K562 (cell line): Measurements from ENCODE around the gene CERS1. TPM values are rescaled to one million over a fixed set of nuclear protein-coding genes. Genes with fewer than 3 reads are reported as not detected.

Experiments used
- ARID1B ChIP-seq: fragments of 450-650 bp; IDR thresholded peaks from 2 replicates; pipeline ENCODE4 v1.6.1; 2016; ENCODE audit warnings: antibody characterized with exemption, mild to moderate bottlenecking, inconsistent platforms
- CBFA2T3 ChIP-seq: fragments of 450-650 bp; IDR thresholded peaks from 2 replicates; pipeline ENCODE4 v1.6.1; 2017
- CEBPB ChIP-seq: fragments of 450-650 bp; IDR thresholded peaks from 2 replicates; pipeline ENCODE4 v1.6.1; 2016; ENCODE audit warnings: missing genetic modification characterization, missing compliant biosample characterization
- CHD4 ChIP-seq: fragments of 200-600 bp; sonication (generic); IDR thresholded peaks from 3 replicates; pipeline ENCODE4 v1.6.1; 2012; ENCODE audit warnings: low read depth, mild to moderate bottlenecking, mixed read lengths, low read length, inconsistent platforms; ENCODE audit not compliant: insufficient read depth, insufficient replicate concordance, poor library complexity, severe bottlenecking
- DMBX1 ChIP-seq: fragments of 250-450 bp; sonication (Bioruptor Pico); IDR thresholded peaks from 2 replicates; pipeline ENCODE4 v1.8.0; 2022; ENCODE audit warnings: inconsistent platforms, mild to moderate bottlenecking, moderate library complexity, borderline replicate concordance
- ESRRA ChIP-seq: fragments of 450-650 bp; IDR thresholded peaks from 2 replicates; pipeline ENCODE4 v1.6.1; 2014; ENCODE audit warnings: low read depth, mild to moderate bottlenecking, moderate library complexity, borderline replicate concordance
- MAX ChIP-seq: sonication (generic); formaldehyde crosslinking; IDR thresholded peaks from 2 replicates; pipeline ENCODE4 v1.9.0; 2022; ENCODE audit warnings: mild to moderate bottlenecking, missing genetic modification reagents
- NCOA6 ChIP-seq: fragments of 450-650 bp; IDR thresholded peaks from 2 replicates; pipeline ENCODE4 v1.6.1; 2017; ENCODE audit warnings: mild to moderate bottlenecking
- ZNF143 ChIP-seq: sonication (generic); formaldehyde crosslinking; IDR thresholded peaks from 2 replicates; pipeline ENCODE4 v1.9.0; 2022; ENCODE audit warnings: mild to moderate bottlenecking, missing genetic modification reagents
- ZNF274 ChIP-seq: IDR thresholded peaks from 2 replicates; pipeline ENCODE4 v1.6.1; 2011; ENCODE audit warnings: low read depth, mild to moderate bottlenecking, low read length, moderate library complexity, borderline replicate concordance
- ZNF589 ChIP-seq: fragments of 200-800 bp; sonication (Bioruptor generic); IDR thresholded peaks from 2 replicates; pipeline ENCODE4 v1.6.1; 2016; ENCODE audit warnings: low read depth, missing genetic modification characterization, missing compliant biosample characterization
- ZNF717 ChIP-seq: fragments of 250-450 bp; sonication (Bioruptor Pico); IDR thresholded peaks from 2 replicates; pipeline ENCODE4 v1.5.0; 2021
- polyA plus RNA-seq, 8 experiments: library from polyadenylated mRNA; depleted of rRNA in 4 of 8; stranded (reverse) in 5 of 8; unstranded in 3 of 8; fragments of >200 nt; fragmentation: Nextera tagmentation in 2 of 8; fragmentation: Illumina TruSeq in 1 of 8; extraction: Ambion mirVana in 2 of 8; extraction: Trizol in 1 of 8; gene quantifications; 2 replicates each; pipeline versions ENCODE4 v1.2.1 to v1.2.3, GENCODE V29; 2011 to 2014; ENCODE audit warnings: inconsistent platforms in 1 of 8, missing spikeins in 1 of 8
- total RNA-seq, 7 experiments: library from RNA; depleted of rRNA in 6 of 7; stranded (reverse); fragments of >200 nt in 6 of 7; fragmentation: Illumina TruSeq in 2 of 7; extraction: Trizol in 2 of 7; gene quantifications; 2 replicates each; pipeline versions ENCODE4 v1.2.1 to v1.2.3, GENCODE V29; 2011 to 2021; ENCODE audit warnings: low replicate concordance in 1 of 7
- TF ChIP-seq, protein P1 (sequence below), 2 experiments: fragments of 450-650 bp in 1 of 2; sonication (generic) in 1 of 2; formaldehyde crosslinking in 1 of 2; IDR thresholded peaks in 1 of 2; conservative IDR thresholded peaks in 1 of 2; 2 replicates each; pipeline versions ENCODE4 v1.6.1 to v1.8.1; 2016 to 2023; ENCODE audit warnings: mild to moderate bottlenecking in 2 of 2, moderate library complexity in 2 of 2, inconsistent platforms in 1 of 2, missing genetic modification reagents in 1 of 2
- TF ChIP-seq, protein P2 (sequence below), 2 experiments: fragments of 450-650 bp; IDR thresholded peaks; 2 replicates each; pipeline ENCODE4 v1.6.1; 2016; ENCODE audit warnings: mild to moderate bottlenecking in 2 of 2, borderline replicate concordance in 1 of 2, low read depth in 1 of 2, moderate library complexity in 1 of 2
- TF ChIP-seq, protein P3 (sequence below): IDR thresholded peaks from 2 replicates; pipeline ENCODE4 v1.6.1; 2016; ENCODE audit warnings: missing genetic modification characterization, missing compliant biosample characterization

CERS1 gene
- total and polyA plus RNA-seq, 9 of the 15 experiments (the other 6 are each of a cell fraction or from before 2014, with no cell fraction given): 0.33 to 1.5 (median 0.86) TPM; not detected in 2

- TF ChIP-seq, protein P1, sequence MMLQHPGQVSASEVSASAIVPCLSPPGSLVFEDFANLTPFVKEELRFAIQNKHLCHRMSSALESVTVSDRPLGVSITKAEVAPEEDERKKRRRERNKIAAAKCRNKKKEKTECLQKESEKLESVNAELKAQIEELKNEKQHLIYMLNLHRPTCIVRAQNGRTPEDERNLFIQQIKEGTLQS (IDR thresholded peaks at IDR 0.05): no peak
- TF ChIP-seq, protein P1 (CRISPR knock-in tag; conservative IDR thresholded peaks at IDR 0.05): no peak
- TF ChIP-seq ZNF274 (no peak), ZNF143 (CRISPR knock-in tag) (no peak), DMBX1 (CRISPR knock-in tag) (no peak), NCOA6 (no peak), CBFA2T3 (no peak), ARID1B (no peak), CEBPB (tag) (peak; percentile 66), MAX (CRISPR knock-in tag) (no peak; the same call in 1 of the 2 replicates), ZNF589 (no peak), ESRRA (no peak), CHD4 (no peak), ZNF717 (CRISPR knock-in tag) (no peak)
- TF ChIP-seq, protein P2, sequence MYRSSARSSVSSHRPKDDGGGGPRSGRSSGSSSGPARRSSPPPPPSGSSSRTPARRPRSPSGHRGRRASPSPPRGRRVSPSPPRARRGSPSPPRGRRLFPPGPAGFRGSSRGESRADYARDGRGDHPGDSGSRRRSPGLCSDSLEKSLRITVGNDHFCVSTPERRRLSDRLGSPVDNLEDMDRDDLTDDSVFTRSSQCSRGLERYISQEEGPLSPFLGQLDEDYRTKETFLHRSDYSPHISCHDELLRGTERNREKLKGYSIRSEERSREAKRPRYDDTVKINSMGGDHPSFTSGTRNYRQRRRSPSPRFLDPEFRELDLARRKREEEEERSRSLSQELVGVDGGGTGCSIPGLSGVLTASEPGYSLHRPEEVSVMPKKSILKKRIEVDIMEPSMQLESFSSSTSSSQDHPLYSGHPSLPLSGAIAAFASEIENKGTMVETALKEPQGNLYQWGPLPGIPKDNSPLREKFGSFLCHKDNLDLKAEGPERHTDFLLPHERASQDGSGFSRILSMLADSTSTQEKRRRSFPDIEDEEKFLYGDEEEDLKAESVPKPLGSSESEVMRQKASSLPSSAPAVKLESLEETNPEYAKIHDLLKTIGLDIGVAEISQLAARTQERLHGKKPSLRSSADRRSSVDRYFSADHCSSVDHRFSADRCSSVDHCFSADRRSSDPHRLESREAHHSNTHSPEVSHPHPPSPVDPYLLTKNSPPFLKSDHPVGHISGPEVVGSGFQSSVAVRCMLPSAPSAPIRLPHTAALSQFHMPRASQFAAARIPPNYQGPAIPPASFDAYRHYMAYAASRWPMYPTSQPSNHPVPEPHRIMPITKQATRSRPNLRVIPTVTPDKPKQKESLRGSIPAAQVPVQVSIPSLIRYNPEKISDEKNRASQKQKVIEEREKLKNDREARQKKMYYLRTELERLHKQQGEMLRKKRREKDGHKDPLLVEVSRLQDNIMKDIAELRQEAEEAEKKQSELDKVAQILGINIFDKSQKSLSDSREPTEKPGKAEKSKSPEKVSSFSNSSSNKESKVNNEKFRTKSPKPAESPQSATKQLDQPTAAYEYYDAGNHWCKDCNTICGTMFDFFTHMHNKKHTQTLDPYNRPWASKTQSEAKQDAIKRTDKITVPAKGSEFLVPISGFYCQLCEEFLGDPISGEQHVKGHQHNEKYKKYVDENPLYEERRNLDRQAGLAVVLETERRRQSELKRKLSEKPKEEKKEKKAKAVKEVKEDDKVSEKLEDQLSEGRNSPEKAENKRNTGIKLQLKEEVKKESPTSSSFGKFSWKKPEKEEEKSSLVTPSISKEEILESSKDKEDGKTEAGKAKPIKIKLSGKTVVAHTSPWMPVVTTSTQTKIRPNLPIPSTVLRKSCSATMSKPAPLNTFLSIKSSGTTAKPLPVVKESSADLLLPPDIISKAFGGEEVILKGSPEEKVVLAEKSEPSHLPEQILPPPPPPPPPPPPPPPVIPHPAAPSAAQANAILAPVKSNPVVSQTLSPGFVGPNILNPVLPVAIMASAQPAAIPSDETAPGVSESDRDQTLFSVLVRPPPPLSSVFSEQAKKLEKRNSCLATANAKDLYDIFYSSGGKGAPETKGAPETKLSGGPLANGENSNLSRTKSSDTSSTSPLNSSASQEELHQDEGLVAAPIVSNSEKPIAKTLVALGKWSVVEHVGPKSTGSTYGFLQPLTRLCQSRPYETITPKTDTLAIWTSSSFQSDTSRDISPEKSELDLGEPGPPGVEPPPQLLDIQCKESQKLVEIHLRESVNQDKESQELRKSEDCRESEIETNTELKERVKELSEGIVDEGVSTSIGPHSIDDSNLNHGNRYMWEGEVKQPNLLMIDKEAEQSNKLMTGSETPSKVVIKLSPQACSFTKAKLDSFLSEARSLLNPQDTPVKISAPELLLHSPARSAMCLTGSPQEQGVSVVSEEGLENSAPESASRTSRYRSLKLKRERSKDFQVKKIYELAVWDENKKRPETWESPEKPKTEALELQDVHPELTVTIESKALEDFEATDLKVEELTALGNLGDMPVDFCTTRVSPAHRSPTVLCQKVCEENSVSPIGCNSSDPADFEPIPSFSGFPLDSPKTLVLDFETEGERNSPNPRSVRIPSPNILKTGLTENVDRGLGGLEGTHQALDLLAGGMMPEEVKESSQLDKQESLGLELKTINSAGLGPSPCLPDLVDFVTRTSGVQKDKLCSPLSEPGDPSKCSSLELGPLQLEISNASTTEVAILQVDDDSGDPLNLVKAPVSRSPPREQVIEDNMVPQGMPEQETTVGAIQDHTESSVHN (IDR thresholded peaks at IDR 0.05; ENCODE audit: borderline replicate concordance in 1 of 2, low read depth in 1 of 2): no peak
- TF ChIP-seq, protein P3, sequence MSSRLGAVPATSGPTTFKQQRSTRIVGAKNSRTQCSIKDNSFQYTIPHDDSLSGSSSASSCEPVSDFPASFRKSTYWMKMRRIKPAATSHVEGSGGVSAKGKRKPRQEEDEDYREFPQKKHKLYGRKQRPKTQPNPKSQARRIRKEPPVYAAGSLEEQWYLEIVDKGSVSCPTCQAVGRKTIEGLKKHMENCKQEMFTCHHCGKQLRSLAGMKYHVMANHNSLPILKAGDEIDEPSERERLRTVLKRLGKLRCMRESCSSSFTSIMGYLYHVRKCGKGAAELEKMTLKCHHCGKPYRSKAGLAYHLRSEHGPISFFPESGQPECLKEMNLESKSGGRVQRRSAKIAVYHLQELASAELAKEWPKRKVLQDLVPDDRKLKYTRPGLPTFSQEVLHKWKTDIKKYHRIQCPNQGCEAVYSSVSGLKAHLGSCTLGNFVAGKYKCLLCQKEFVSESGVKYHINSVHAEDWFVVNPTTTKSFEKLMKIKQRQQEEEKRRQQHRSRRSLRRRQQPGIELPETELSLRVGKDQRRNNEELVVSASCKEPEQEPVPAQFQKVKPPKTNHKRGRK: no peak
Measured at GRCh38 chr19:18897094-18898029, 1.4 kb upstream of the CERS1 start (continued).
